NCI-H2029 treated with DMSO at 0.1 percent for 48 hours (cell line): ENCODE data around the gene GRK2.

Experiments used
- DNase-seq: peaks from one replicate; lab custom pipeline; 2025; lab: John Stamatoyannopoulos, UW

Gene GRK2

GRCh38 chr11:67282155-67282875, 16.0 kb downstream of the GRK2 start:
- DNase-seq = no peak

- DNase-seq = no peak
These were observed 16.7 kb downstream of the GRK2 start for GRCh38 chr11:67282876-67283371.

- DNase-seq = no peak
These were observed 17.2 kb downstream of the GRK2 start for GRCh38 chr11:67283481-67283963.

- no peak for DNase-seq
These were observed 18.7 kb downstream of the GRK2 start for GRCh38 chr11:67284811-67285540.

GRCh38 chr11:67285541-67286498, 19.5 kb downstream of the GRK2 start:
- no peak for DNase-seq

GRCh38 chr11:67286621-67287333, 20.5 kb downstream of the GRK2 start:
- DNase-seq = no peak

- no peak for DNase-seq
These were observed 21.3 kb downstream of the GRK2 start for GRCh38 chr11:67287355-67288197.

GRCh38 chr11:67288198-67288451, 21.9 kb downstream of the GRK2 start:
- DNase-seq = no peak

GRCh38 chr11:67288452-67289225, 22.4 kb downstream of the GRK2 start:
- peak; percentile 17 for DNase-seq

GRCh38 chr11:67289226-67289650, 23.0 kb downstream of the GRK2 start, which contains the start of gene ANKRD13D:
Gene ANKRD13D (plus strand): TSS chr11:67289303. CDS start chr11:67289461, 158 bp downstream.
- no peak for DNase-seq

GRCh38 chr11:67289651-67290479, 23.6 kb downstream of the GRK2 start:
- DNase-seq = no peak

- DNase-seq = no peak
These were observed 24.5 kb downstream of the GRK2 start for GRCh38 chr11:67290801-67291200.

- DNase-seq = no peak
These were observed 25.5 kb downstream of the GRK2 start for GRCh38 chr11:67291481-67292381.

GRCh38 chr11:67292671-67293070, 26.4 kb downstream of the GRK2 start:
- DNase-seq = no peak

- no peak for DNase-seq
These were observed 26.8 kb downstream of the GRK2 start for GRCh38 chr11:67293090-67293489.

- no peak for DNase-seq
These were observed 29.6 kb downstream of the GRK2 start for GRCh38 chr11:67295846-67296245.

- no peak for DNase-seq
These were observed 32.5 kb downstream of the GRK2 start for GRCh38 chr11:67298786-67299185.
